Activated CD4-positive, alpha-beta T cell treated with anti-CD3 and anti-CD28 coated beads, Interleukin-2, amount 50 U/mL, for 4 hours (primary cell): Measurements from ENCODE around the gene RSPO3.

Experiments
- DNase-seq, 2 experiments: peaks; one replicate each; pipeline ENCODE4 v3.0.0-alpha.2; 2020

Gene RSPO3

DNA sequence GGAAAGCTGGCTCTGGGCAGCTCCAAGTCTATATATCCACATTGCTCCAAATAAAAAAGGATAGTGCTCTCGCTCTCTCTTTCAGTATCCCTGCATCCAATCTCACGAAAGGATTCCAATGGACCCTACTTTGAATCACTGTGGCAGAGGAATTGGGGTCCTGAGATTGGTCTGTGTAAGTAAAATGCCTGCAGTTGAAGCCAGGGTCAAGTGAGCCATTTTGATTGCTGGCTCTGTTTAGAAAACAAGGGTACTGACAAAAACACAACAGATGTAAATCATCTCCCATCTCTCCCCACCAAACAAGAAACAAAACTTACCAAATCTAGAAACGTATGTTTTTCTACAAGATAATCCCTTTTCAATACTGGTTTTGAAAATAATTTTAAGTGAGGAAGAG is 45.6 kb downstream of the RSPO3 start:
- DNase-seq = no peak

- no peak for DNase-seq
These were observed 46.1 kb downstream of the RSPO3 start for GRCh38 chr6:127164565-127164964.

DNA sequence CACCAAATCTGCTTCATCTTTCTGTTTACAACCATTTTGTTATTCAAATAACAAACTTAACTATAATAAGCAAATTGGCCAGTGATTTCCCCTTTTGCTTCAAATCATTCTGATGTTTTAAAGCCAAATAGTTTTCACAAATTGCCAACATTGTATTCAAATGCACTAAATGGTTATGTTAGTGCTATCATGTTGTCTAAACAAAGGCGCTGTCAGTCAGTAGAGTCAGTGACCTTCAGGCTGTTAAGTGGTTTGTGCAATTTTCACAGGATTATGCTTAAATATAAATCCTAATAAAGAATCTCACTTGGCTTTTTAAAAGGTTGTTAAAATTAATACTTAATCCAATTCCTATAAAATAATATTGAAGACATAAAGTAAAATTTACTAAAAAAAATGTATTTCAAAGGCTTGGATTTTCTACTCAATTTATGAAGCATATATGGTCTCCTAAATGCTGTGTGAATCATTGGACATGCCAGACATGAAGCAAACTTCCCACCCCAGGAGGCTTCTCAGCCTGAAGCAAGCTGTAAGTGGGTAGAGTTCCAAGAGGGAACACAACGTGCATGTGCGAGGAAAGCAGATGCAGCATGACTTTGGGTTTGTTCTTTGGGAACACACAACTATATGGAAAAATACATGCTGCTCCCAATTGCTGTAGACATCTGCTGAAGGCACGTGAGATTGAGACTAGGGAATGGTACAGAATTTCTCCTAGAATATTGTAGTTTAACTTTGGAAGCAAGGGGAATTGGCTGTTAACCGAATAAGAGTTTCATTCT is 54.9 kb downstream of the RSPO3 start:
- no peak for DNase-seq

- no peak for DNase-seq
These were observed 57.7 kb downstream of the RSPO3 start for GRCh38 chr6:127176146-127176545.

DNA sequence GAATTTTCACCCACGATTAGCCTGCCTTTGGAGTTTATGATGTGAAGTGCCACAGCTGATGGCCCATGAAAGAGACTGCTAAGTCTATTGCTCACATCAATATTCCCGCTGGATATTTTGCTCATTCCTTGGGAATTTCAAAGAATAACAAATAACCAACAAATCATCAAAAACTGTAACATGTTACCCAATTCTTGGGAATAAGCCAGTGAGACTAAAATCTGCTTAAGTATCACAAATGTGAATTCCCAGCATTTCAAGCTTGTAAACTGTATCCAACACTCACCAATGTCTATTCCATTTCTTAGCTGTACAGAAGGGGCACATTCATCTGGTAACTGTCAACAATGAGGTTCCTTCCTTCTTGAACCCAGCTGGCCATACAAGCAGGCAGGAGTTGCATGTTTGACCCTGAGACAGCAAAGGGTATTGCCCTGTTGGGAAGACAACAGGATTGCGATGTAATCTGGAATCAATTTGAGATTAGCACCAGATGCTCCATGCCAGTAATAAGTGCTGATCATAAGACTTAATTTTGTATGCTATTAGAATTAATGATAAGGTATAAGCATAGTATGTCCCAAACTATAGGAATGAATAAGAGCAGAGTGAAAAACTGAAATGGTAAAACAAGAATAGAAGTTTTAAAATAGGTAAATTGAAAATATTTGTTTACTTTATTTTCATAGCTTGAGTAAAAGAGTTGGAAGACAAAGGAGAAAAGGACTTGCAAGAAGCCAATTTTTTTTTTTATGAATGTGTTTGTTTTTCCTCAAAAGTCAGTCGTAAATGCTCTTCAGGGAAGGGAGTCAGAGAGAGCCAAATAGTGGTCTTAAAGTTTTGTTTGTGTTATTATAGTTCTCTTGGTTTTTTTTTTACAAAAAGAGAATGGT is 58.8 kb downstream of the RSPO3 start:
- no peak for DNase-seq

GRCh38 chr6:127177923-127178231 is 59.4 kb downstream of the RSPO3 start:
- DNase-seq = no peak

GRCh38 chr6:127178746-127179145 is 60.3 kb downstream of the RSPO3 start:
- no peak for DNase-seq

DNA sequence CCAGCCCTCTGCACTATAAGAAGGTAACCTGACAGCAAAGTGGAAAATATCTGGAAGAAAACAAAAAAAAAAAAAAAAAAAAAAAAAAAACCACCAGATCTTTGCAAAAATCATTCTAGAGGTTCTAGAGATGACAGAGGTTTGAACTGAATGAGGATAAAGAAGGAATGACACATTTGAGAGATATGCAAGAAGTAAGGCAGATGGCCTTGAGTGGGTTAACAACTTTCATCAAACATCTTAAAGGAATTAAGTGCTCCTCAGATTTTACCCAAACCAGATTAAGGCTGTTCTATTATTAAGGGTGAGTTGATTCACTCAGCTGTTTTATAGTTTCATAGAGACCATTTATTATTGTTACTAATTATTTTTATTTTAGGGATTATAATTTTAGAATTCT is 62.0 kb downstream of the RSPO3 start:
- no peak for DNase-seq

DNA sequence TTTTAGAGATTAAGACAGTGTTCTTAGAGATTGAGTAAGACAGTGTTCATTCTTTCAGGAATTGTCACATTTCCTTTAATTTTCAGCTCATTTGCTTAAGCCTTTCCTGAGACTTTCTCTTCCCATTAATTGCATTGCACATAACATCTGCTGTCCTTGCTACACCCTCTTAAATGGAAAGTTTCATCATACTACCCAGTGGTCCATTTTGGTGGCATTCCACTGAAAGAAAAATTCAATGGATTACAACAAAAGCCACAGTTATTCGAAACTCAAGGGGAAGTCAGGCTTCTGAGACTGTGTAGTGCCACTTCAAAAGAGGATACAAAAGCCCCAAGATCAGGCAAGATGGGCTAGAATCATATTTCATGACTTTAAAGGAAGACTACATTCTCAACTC is 64.0 kb downstream of the RSPO3 start:
- DNase-seq = no peak

- DNase-seq = no peak
These were observed 67.0 kb downstream of the RSPO3 start for GRCh38 chr6:127185437-127185995.

DNA sequence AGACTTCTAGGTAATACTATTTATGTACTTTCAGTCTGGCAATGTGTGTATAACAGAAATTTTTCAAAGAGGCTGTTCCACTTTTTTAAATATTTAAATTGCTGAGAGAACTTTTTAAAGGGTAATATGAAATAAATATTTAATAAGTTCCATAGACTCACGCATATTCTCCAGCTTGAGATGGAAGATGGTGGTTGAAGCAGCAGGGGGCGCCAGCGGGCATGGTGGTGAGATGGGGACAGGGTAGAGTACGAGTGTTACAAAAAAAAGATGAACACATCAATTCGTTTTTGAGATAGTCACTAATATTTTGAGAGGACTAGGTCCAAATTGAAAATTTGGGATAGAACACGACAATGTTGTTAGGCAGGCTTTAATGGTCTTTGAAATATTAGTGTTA is 68.4 kb downstream of the RSPO3 start:
- peak; percentile 44 to 50 for DNase-seq

- no peak for DNase-seq
These were observed 70.3 kb downstream of the RSPO3 start for GRCh38 chr6:127188744-127189143.

DNA sequence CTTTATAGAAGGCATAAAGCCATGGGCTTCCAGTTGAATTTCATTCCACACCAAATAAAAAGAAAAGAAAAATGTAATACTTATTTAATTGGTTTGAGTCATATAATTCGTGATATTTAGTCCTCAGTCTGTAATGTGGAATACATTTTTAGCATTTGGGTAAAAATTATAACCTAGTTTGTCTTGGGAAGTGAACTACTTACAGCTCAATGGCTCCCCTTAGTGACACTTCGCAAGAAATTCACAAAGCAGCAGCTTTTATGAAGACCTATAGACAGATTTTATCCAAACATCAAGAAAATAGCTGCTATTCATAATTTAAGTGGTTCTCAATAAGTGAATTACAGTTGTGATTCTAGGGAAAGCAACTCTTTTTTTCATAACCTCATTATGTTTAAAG is 72.1 kb downstream of the RSPO3 start:
- DNase-seq = no peak

GRCh38 chr6:127191716-127192115 is 73.2 kb downstream of the RSPO3 start:
- no peak for DNase-seq

GRCh38 chr6:127192911-127193541 is 74.6 kb downstream of the RSPO3 start:
- no peak for DNase-seq

GRCh38 chr6:127195833-127196232 is 77.4 kb downstream of the RSPO3 start:
- no peak for DNase-seq

DNA sequence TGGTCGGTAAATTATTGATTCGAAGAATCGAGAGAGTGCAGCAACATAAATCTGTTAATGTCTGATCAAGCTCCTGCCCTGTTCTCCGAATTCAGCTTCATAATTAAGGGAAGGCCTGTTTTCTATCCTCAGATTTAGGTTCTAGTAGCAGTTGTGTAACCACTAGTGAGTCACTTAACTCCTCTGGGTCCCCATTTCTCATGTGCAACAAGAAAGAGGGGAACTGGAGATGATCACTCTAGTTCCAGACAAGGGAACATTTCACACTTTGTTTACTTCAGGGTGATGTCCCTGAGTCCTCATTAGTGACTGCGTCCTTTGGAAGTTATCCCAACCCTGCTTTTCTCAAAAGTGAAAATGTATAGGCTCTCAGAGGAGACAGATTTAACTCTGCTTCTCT is 80.1 kb downstream of the RSPO3 start:
- no peak for DNase-seq

GRCh38 chr6:127199470-127199869 is 81.0 kb downstream of the RSPO3 start:
- DNase-seq = no peak

- DNase-seq = no peak
These were observed 81.6 kb downstream of the RSPO3 start for GRCh38 chr6:127200114-127200513.

DNA sequence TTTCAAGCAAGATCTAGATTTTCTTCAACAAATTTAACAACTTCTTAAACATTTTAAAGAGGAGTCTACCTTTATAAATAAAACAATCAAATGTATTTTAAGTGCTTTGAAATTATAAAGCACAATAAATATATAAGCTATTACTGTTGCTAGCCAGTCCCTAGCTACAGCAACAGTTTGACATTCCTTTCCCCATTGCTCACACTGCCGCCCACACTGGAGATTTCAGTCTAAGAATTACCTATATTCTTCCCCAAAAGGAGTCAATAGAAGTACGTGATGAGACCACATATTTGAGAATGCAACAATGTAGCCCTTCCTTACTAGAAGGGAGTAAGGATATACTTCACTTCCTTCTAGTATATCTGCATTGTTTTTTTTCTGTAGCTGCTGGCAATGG is 82.8 kb downstream of the RSPO3 start:
- DNase-seq = no peak

DNA sequence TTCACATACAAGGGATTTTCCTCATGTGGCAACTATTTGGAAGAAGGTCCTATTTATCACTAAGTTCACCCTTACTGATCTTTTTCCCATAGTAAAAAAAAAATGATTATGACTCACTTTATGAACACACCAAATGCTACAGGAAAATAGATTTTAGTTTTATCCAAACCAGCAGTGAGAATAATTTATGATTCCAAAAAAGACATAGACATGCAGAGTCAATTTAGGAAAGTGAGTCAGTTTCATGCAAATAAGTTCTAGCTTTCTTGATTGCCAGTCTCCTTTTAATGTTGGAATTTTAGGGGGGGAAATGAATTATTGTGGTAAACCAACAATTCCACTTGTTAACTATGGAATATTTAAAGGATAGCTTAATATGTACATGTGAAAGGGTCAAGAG is 84.2 kb downstream of the RSPO3 start:
- DNase-seq = no peak

DNA sequence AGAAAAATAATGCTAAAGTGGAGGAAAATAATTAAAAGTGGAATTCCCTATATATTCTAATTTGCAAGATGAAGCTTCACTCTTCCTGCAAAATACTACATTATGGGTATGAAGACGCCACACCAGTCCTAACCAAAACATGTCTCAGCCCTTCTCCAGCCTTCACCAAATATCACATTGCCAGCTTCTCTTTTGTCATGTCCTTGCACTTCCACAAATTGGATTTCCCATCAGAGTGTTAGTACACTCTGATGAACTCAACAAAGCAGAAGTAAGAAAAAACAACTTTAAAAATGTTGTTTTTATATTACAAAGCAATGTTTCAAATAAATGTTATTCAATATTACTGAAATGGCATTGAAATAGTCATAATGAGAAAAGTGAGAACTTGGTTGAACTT is 85.8 kb downstream of the RSPO3 start:
- no peak for DNase-seq

- no peak for DNase-seq
These were observed 86.6 kb downstream of the RSPO3 start for GRCh38 chr6:127205036-127205435.
